ENCODE results near the gene MEGF6.

DNA sequence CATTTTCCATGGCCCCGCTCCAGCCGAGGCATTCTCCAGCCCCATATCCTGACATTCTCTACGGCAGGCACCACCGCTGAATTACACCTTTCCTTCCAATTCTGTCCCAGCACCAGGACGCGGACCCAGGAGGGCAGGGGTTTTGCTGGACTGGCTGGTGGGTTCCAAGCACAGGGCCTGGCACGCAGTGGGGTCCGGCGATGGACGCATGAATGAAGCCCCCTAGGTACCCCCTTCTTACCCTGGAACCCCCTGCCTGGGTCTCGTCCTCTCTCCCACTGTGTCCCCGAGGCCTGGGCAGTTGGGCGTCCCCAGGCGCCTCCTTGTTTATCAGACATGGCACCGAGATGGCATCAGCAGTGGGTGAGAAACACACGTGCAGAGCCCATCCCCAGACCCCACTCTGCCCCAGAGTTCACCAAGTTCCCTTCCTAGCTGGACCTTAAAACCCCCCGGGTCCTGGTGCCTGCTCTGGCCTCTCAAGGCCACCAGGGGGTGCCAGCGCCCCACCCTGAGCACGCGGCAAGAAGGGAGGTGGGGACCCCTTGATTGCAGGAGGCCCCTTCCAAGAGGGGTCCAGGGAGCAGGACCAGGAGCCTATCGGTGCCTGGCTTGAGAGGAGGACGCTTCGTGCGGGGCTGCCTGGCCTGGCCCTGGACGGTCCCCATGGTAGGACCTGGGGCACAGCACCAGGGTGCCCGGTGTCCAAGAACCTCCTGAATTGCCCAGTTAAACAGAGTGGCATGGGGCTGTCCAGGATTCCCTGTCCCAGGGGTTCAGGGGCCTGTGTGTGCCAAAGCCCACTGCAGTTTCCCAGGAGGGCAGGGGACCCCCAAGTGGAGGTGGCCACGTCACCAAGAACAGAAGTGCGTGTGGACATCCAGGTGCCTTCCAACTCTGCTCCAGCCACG is 46.1 kb downstream of the MEGF6 start:
- TF ChIP-seq POLR2A (IDR thresholded peaks at IDR 0.05) (no peak), CTCF (IDR thresholded peaks at IDR 0.05) (peak; percentile 52 to 72 (median 60))

Data from uterus (tissue), 2 donors.